Amygdala (tissue), 56 donors: ENCODE results near the gene ADARB2.
"Not testable (repeated sequence)": the region's sequence is repeated elsewhere in the genome, so short reads cannot be mapped to it uniquely, and the experiment has no call there.

ENCODE experiments used
- DNase-seq, 56 donors: peaks; one replicate each; lab custom pipeline; 2025; lab: John Stamatoyannopoulos, UW

The ADARB2 gene

GRCh38 chr10:1347962-1348772, 389.2 kb downstream of the ADARB2 start:
- no peak for DNase-seq

GRCh38 chr10:1347525-1347924, 389.8 kb downstream of the ADARB2 start:
- no peak for DNase-seq

GRCh38 chr10:1346201-1346600, 391.1 kb downstream of the ADARB2 start:
- DNase-seq: no peak

GRCh38 chr10:1345368-1345767, 392.0 kb downstream of the ADARB2 start:
- DNase-seq: no peak

GRCh38 chr10:1344846-1345245, 392.5 kb downstream of the ADARB2 start:
- DNase-seq: no peak

GRCh38 chr10:1344408-1344807, 392.9 kb downstream of the ADARB2 start:
- DNase-seq: no peak

- no peak for DNase-seq
Observed at GRCh38 chr10:1343176-1343575, 394.1 kb downstream of the ADARB2 start.

GRCh38 chr10:1341052-1341451, 396.3 kb downstream of the ADARB2 start:
- DNase-seq: not testable (repeated sequence)

GRCh38 chr10:1339396-1339795, 397.9 kb downstream of the ADARB2 start:
- no peak for DNase-seq

- no peak for DNase-seq
Observed at GRCh38 chr10:1335642-1336041, 401.7 kb downstream of the ADARB2 start.

GRCh38 chr10:1333981-1334380, 403.3 kb downstream of the ADARB2 start:
- no peak for DNase-seq

GRCh38 chr10:1331560-1331959, 405.8 kb downstream of the ADARB2 start:
- DNase-seq: no peak

GRCh38 chr10:1329622-1330021, 407.7 kb downstream of the ADARB2 start:
- no peak for DNase-seq

GRCh38 chr10:1328981-1329614, 408.2 kb downstream of the ADARB2 start:
- DNase-seq: no peak

- DNase-seq: no peak
Observed at GRCh38 chr10:1328161-1328823, 409.0 kb downstream of the ADARB2 start.

GRCh38 chr10:1327759-1328158, 409.6 kb downstream of the ADARB2 start:
- DNase-seq: no peak

- DNase-seq: not testable (repeated sequence)
Observed at GRCh38 chr10:1326514-1326913, 410.8 kb downstream of the ADARB2 start.

GRCh38 chr10:1324903-1325302, 412.4 kb downstream of the ADARB2 start:
- no peak for DNase-seq

- no peak for DNase-seq
Observed at GRCh38 chr10:1323951-1324350, 413.4 kb downstream of the ADARB2 start.

GRCh38 chr10:1320739-1321320, 416.5 kb downstream of the ADARB2 start:
- DNase-seq: no peak

GRCh38 chr10:1316809-1317143, 420.5 kb downstream of the ADARB2 start:
- no peak for DNase-seq
